K562 (cell line): ENCODE results near the gene ERVFRD-1. TPM values are rescaled to one million over a fixed set of nuclear protein-coding genes. Genes with fewer than 3 reads are reported as not detected.

Source experiments
- CCNT2 ChIP-seq: IDR thresholded peaks from 2 replicates; pipeline ENCODE4 v1.6.1; 2011; ENCODE audit warnings: borderline replicate concordance, low read depth, mild to moderate bottlenecking, moderate library complexity, mixed read lengths, low read length; ENCODE audit not compliant: insufficient read length; ENCODE audit errors: extremely low read depth
- EP300 ChIP-seq: IDR thresholded peaks from 2 replicates; pipeline ENCODE4 v1.6.1; 2012; ENCODE audit warnings: low read length, improper control_type of control experiment
- EP400 ChIP-seq: fragments of 450-650 bp; IDR thresholded peaks from 2 replicates; pipeline ENCODE4 v1.6.1; 2017; ENCODE audit warnings: antibody characterized with exemption, mild to moderate bottlenecking, moderate library complexity
- FOXA3 ChIP-seq, 2 experiments: fragments of 450-650 bp in 1 of 2; sonication (generic) in 1 of 2; formaldehyde crosslinking; IDR thresholded peaks in 1 of 2; conservative IDR thresholded peaks in 1 of 2; 2 replicates each; pipeline versions ENCODE4 v1.4.0 to v1.8.0; 2020 to 2022; ENCODE audit warnings: mild to moderate bottlenecking in 2 of 2, missing genetic modification reagents in 1 of 2
- GABPB1 ChIP-seq: sonication (generic); formaldehyde crosslinking; IDR thresholded peaks from 2 replicates; pipeline ENCODE4 v1.8.0; 2022; ENCODE audit warnings: mild to moderate bottlenecking, missing genetic modification reagents
- IRF9 ChIP-seq: fragments of 450-650 bp; IDR thresholded peaks from 2 replicates; pipeline ENCODE4 v1.6.1; 2016; ENCODE audit warnings: missing biosample characterization, missing genetic modification characterization
- KDM5B ChIP-seq: fragments of 200-600 bp; sonication (generic); IDR thresholded peaks from 2 replicates; pipeline ENCODE4 v1.6.1; 2012; ENCODE audit warnings: low read depth, mild to moderate bottlenecking, moderate library complexity, low read length, control low read depth, inconsistent platforms; ENCODE audit not compliant: insufficient replicate concordance
- KLF13 ChIP-seq: fragments of 450-650 bp; IDR thresholded peaks from 2 replicates; pipeline ENCODE4 v1.6.1; 2016; ENCODE audit warnings: missing genetic modification characterization, low read depth, mild to moderate bottlenecking, missing compliant biosample characterization, moderate library complexity, borderline replicate concordance
- MECOM ChIP-seq: fragments of 250-450 bp; sonication (Bioruptor Pico); IDR thresholded peaks from 2 replicates; pipeline ENCODE4 v1.8.0; 2022; ENCODE audit warnings: inconsistent platforms
- PML ChIP-seq: IDR thresholded peaks from 2 replicates; pipeline ENCODE4 v1.6.1; 2012; ENCODE audit warnings: low read length, inconsistent platforms
- POLR3G ChIP-seq: IDR thresholded peaks from 2 replicates; pipeline ENCODE4 v1.6.1; 2011; ENCODE audit not compliant: insufficient read length, insufficient replicate concordance; ENCODE audit errors: extremely low read depth
- RUNX1 ChIP-seq: sonication (generic); IDR thresholded peaks from 2 replicates; pipeline ENCODE4 v1.6.1; 2016; ENCODE audit warnings: antibody characterized with exemption, low read depth
- SIN3A ChIP-seq, 2 experiments: fragments of 150-350 bp in 1 of 2; IDR thresholded peaks; 2 replicates each; pipeline ENCODE4 v1.6.1; 2011 to 2016; ENCODE audit warnings: borderline replicate concordance in 2 of 2, low read depth in 2 of 2, low read length in 2 of 2, mild to moderate bottlenecking in 2 of 2, moderate library complexity in 2 of 2; ENCODE audit not compliant: control insufficient read depth in 1 of 2
- SMAD1 ChIP-seq: fragments of 150-350 bp; IDR thresholded peaks from 2 replicates; pipeline ENCODE4 v1.6.1; 2014; ENCODE audit warnings: low read length, low read depth; ENCODE audit not compliant: partially characterized antibody
- SMARCA4 ChIP-seq: fragments of 450-650 bp; IDR thresholded peaks from 2 replicates; pipeline ENCODE4 v1.6.1; 2016
- ZBTB1 ChIP-seq: sonication (generic); formaldehyde crosslinking; IDR thresholded peaks from 2 replicates; pipeline ENCODE4 v1.8.1; 2023; ENCODE audit warnings: missing genetic modification reagents, low read depth, mild to moderate bottlenecking, borderline replicate concordance
- ZFX ChIP-seq: sonication (generic); formaldehyde crosslinking; IDR thresholded peaks from 2 replicates; pipeline ENCODE4 v1.8.0; 2022; ENCODE audit warnings: mild to moderate bottlenecking, missing genetic modification reagents, moderate library complexity
- ZNF124 ChIP-seq: sonication (generic); formaldehyde crosslinking; IDR thresholded peaks from 2 replicates; pipeline ENCODE4 v1.8.1; 2022; ENCODE audit warnings: missing genetic modification reagents
- ZNF146 ChIP-seq: IDR thresholded peaks from one replicate; pipeline ENCODE4 v1.6.1; 2018; ENCODE audit warnings: missing compliant biosample characterization; ENCODE audit not compliant: unreplicated experiment
- ZNF354B ChIP-seq: fragments of 250-450 bp; sonication (Bioruptor Pico); IDR thresholded peaks from 2 replicates; pipeline ENCODE4 v1.4.0; 2020
- polyA plus RNA-seq, 8 experiments: library from polyadenylated mRNA; depleted of rRNA in 4 of 8; stranded (reverse) in 5 of 8; unstranded in 3 of 8; fragments of >200 nt; fragmentation: Nextera tagmentation in 2 of 8; fragmentation: Illumina TruSeq in 1 of 8; extraction: Ambion mirVana in 2 of 8; extraction: Trizol in 1 of 8; gene quantifications; 2 replicates each; pipeline versions ENCODE4 v1.2.1 to v1.2.3, GENCODE V29; 2011 to 2014; ENCODE audit warnings: inconsistent platforms in 1 of 8, missing spikeins in 1 of 8
- total RNA-seq, 7 experiments: library from RNA; depleted of rRNA in 6 of 7; stranded (reverse); fragments of >200 nt in 6 of 7; fragmentation: Illumina TruSeq in 2 of 7; extraction: Trizol in 2 of 7; gene quantifications; 2 replicates each; pipeline versions ENCODE4 v1.2.1 to v1.2.3, GENCODE V29; 2011 to 2021; ENCODE audit warnings: low replicate concordance in 1 of 7
- TF ChIP-seq, protein P1 (sequence below), 2 experiments: fragments of 150-350 bp in 1 of 2; IDR thresholded peaks; 2 replicates each; pipeline ENCODE4 v1.6.1; 2012 to 2016; ENCODE audit warnings: low read depth in 2 of 2, low read length in 2 of 2, mild to moderate bottlenecking in 1 of 2, moderate library complexity in 1 of 2
- TF ChIP-seq, protein P2 (sequence below): fragments of 250-450 bp; sonication (Bioruptor Pico); IDR thresholded peaks from 2 replicates; pipeline ENCODE4 v1.5.0; 2021; ENCODE audit warnings: mild to moderate bottlenecking, moderate library complexity

The ERVFRD-1 gene
- total and polyA plus RNA-seq, 9 of the 15 experiments (the other 6 are each of a cell fraction or from before 2014, with no cell fraction given) = 0.05 to 0.14 (median 0.09) TPM; not detected in 2

- TF ChIP-seq KDM5B (peak; percentile 88), EP300 (no peak), RUNX1 (no peak), CCNT2 (no peak), SMAD1 (peak; percentile 31), ZNF124 (CRISPR knock-in tag) (no peak), POLR3G (no peak), KLF13 (tag) (0 out of 2 replicates have a peak, but pooled peaks have one; percentile 6), ZNF354B (CRISPR knock-in tag) (no peak), MECOM (CRISPR knock-in tag) (no peak), ZBTB1 (CRISPR knock-in tag) (no peak), EP400 (peak; percentile 59; the same call in 1 of the 2 replicates), ZFX (CRISPR knock-in tag) (no peak), SIN3A (IDR thresholded peaks at IDR 0.05; ENCODE audit: borderline replicate concordance in 2 of 2, control insufficient read depth in 1 of 2, low read depth in 2 of 2, low read length in 2 of 2) (peak in 1 of 2 experiments; percentile 15; a peak in 1 of 4 replicates), GABPB1 (no peak), SMARCA4 (0 out of 2 replicates have a peak, but pooled peaks have one; percentile 8), PML (0 out of 2 replicates have a peak, but pooled peaks have one; percentile 36), ZNF146 (CRISPR knock-in tag) (no peak), IRF9 (tag) (0 out of 2 replicates have a peak, but pooled peaks have one; percentile 22), FOXA3 (CRISPR knock-in tag; conservative IDR thresholded peaks at IDR 0.05 in 1 of 2, IDR thresholded peaks at IDR 0.05 in 1 of 2) (no peak)
- TF ChIP-seq, protein P1, sequence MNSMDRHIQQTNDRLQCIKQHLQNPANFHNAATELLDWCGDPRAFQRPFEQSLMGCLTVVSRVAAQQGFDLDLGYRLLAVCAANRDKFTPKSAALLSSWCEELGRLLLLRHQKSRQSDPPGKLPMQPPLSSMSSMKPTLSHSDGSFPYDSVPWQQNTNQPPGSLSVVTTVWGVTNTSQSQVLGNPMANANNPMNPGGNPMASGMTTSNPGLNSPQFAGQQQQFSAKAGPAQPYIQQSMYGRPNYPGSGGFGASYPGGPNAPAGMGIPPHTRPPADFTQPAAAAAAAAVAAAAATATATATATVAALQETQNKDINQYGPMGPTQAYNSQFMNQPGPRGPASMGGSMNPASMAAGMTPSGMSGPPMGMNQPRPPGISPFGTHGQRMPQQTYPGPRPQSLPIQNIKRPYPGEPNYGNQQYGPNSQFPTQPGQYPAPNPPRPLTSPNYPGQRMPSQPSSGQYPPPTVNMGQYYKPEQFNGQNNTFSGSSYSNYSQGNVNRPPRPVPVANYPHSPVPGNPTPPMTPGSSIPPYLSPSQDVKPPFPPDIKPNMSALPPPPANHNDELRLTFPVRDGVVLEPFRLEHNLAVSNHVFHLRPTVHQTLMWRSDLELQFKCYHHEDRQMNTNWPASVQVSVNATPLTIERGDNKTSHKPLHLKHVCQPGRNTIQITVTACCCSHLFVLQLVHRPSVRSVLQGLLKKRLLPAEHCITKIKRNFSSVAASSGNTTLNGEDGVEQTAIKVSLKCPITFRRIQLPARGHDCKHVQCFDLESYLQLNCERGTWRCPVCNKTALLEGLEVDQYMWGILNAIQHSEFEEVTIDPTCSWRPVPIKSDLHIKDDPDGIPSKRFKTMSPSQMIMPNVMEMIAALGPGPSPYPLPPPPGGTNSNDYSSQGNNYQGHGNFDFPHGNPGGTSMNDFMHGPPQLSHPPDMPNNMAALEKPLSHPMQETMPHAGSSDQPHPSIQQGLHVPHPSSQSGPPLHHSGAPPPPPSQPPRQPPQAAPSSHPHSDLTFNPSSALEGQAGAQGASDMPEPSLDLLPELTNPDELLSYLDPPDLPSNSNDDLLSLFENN (IDR thresholded peaks at IDR 0.05; ENCODE audit: low read depth in 2 of 2, low read length in 2 of 2) = no peak
- TF ChIP-seq, protein P2, sequence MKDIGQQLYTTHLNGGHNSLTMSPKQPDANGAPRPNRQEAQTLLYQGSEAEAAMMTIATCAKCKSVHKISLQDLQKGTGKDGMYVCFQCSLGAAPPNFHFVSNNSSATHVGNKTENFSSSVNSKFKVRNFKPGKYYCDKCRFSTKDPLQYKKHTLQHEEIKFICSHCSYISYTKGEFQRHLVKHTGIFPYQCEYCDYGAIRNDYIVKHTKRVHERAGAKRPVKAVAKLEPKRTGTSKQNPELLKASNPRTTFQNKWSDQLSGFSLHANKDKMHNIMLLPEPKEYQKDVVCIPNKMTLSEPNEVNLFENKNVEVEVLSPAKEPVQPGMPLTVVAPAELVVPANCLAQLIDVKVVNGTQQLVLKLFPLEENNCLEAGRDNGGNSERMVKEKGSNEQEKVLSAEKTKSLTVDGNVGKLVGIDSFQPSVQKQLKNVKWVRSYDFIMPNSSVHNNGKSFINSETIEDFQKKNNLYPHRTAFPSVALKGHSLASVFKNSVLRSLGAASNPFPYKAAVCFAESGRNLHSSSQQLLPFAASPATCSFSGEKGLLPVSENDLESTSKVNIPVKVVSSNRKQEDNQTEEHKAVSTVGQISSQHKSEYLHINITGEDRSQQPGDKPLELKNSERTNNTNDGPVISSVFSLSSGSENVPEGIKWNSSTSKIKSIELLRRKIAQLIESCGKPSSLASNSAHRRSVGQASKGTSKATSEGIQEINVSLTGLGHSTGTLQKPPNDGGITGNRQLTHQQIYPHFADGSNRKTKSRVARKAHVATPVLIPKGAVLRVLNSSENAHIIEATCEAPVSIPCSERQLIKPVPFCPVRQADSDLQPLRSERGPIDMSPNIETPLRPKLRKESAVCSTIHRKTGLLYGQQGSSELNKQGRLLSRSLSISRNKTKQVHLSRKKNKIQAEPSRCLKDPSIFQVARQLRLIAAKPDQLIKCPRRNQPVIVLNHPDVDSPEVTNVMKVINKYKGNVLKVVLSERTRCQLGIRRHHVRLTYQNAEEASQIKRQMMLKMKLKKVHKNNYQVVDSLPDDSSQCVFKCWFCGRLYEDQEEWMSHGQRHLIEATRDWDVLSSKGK (CRISPR knock-in tag) = no peak
Observed at GRCh38 chr6:11093376-11093625, 18.2 kb downstream of the ERVFRD-1 start (continued).
